K562 (cell line): ENCODE results near the gene KCNH8. TPM values are rescaled to one million over a fixed set of nuclear protein-coding genes. Genes with fewer than 3 reads are reported as not detected.

Experiments
- ATAC-seq: fragments of 200-7000 bp; cut with Tn5 transposase; 3 replicates; pipeline ENCODE4 v1.9.1; 2020; ENCODE audit warnings: moderate library complexity
- BruUV-seq: library from RNA; stranded (reverse); fragments of 400-500 nt; replicated peaks from 2 replicates; lab custom pipeline; 2021; lab: Mats Ljungman, UMichigan
- CTCF ChIA-PET: fragments of 300-600 bp; formaldehyde crosslinking; extraction: SDS; loops from one replicate; lab custom pipeline; 2021; ENCODE audit warnings: low intra/inter-chr PET ratio; lab: Yijun Ruan, JAX
- POLR2A ChIA-PET: fragments of 300-600, 350-650 bp; sonication (Branson Sonifier 250); formaldehyde crosslinking; extraction: SDS; loops from one replicate; lab custom pipeline; 2021; ENCODE audit warnings: antibody characterized with exemption, inconsistent platforms; lab: Yijun Ruan, JAX
- DNase-seq, 4 experiments: peaks; one replicate each; pipeline versions ENCODE4 v3.0.0 to v3.0.0-alpha.2; 2011 to 2018; ENCODE audit warnings: low spot score in 3 of 4, mixed read lengths in 3 of 4; ENCODE audit errors: extremely low read depth in 1 of 4
- FAIRE-seq: peaks from 2 replicates; lab custom pipeline; 2011; peaks lifted over from hg19 to GRCh38; lab: Jason Lieb, UNC
- H2AFZ ChIP-seq: 2 replicates; pipeline ENCODE4 v1.6.0; 2011; ENCODE audit warnings: low read depth, low read length, control low read depth, inconsistent platforms
- H3K27ac ChIP-seq: fragments of 200-600 bp; 3 replicates; pipeline ENCODE4 v1.8.0; 2011; ENCODE audit warnings: low read depth, mild to moderate bottlenecking, control low read depth, inconsistent platforms, low read length, moderate library complexity, mixed read lengths; ENCODE audit errors: extremely low read depth
- H3K27me3 ChIP-seq, 2 experiments: fragments of 300-600 bp in 1 of 2; 2 replicates in 1 of 2; 3 replicates in 1 of 2; pipeline versions ENCODE4 v1.6.0 to v1.8.0; 2011; ENCODE audit warnings: inconsistent platforms in 2 of 2, low read length in 2 of 2, mild to moderate bottlenecking in 1 of 2, mixed read lengths in 1 of 2, moderate library complexity in 1 of 2; ENCODE audit not compliant: control insufficient read depth in 2 of 2, insufficient read depth in 2 of 2
- H3K36me3 ChIP-seq: fragments of 300-600 bp; 3 replicates; pipeline ENCODE4 v1.8.0; 2011; ENCODE audit warnings: mild to moderate bottlenecking, low read length, inconsistent platforms; ENCODE audit not compliant: control insufficient read depth, insufficient read depth
- H3K4me1 ChIP-seq, 2 experiments: fragments of 200-600 bp in 1 of 2; replicated peaks in 1 of 2; 2 replicates in 1 of 2; 3 replicates in 1 of 2; pipeline versions ENCODE4 v1.5.1 to v1.8.0; 2011; ENCODE audit warnings: inconsistent platforms in 2 of 2, low read length in 2 of 2, mild to moderate bottlenecking in 1 of 2, mixed read lengths in 1 of 2, moderate library complexity in 1 of 2; ENCODE audit not compliant: control insufficient read depth in 2 of 2, insufficient read depth in 2 of 2
- H3K4me2 ChIP-seq: 2 replicates; pipeline ENCODE4 v1.6.1; 2011; ENCODE audit warnings: low read length, control low read depth, inconsistent platforms, mixed read lengths; ENCODE audit not compliant: insufficient read depth
- H3K4me3 ChIP-seq: fragments of 200-600 bp; sonication (generic), shearing (Covaris generic); 2 replicates; pipeline ENCODE4 v1.5.1; 2016; ENCODE audit warnings: control low read depth, inconsistent platforms
- H3K79me2 ChIP-seq: fragments of 200-600 bp; 3 replicates; pipeline ENCODE4 v1.8.0; 2011; ENCODE audit warnings: low read length, inconsistent platforms; ENCODE audit not compliant: control insufficient read depth, insufficient read depth
- H3K9ac ChIP-seq, 2 experiments: 2 replicates each; pipeline versions ENCODE4 v1.6.0 to v1.6.1; 2011; ENCODE audit warnings: low read depth in 2 of 2, low read length in 2 of 2, control low read depth in 1 of 2, inconsistent platforms in 1 of 2, mild to moderate bottlenecking in 1 of 2, mixed read lengths in 1 of 2; ENCODE audit not compliant: insufficient read depth in 1 of 2
- H3K9me1 ChIP-seq: one replicate; pipeline ENCODE4 v1.6.0; 2011; ENCODE audit warnings: inconsistent platforms, mild to moderate bottlenecking, low read length, moderate library complexity; ENCODE audit not compliant: control insufficient read depth, insufficient read depth
- H3K9me3 ChIP-seq: replicated peaks from 2 replicates; pipeline ENCODE4 v1.5.1; 2011; ENCODE audit warnings: low read depth, low read length, inconsistent platforms; ENCODE audit not compliant: control insufficient read depth, insufficient read depth
- H4K20me1 ChIP-seq: replicated peaks from 2 replicates; pipeline ENCODE4 v1.6.1; 2011; ENCODE audit warnings: low read length, inconsistent platforms, mixed read lengths; ENCODE audit not compliant: control insufficient read depth, insufficient read depth
- CTCF ChIP-seq, 3 experiments: IDR thresholded peaks in 2 of 3; conservative IDR thresholded peaks in 1 of 3; 2 replicates each; pipeline ENCODE4 v1.5.1; 2011 to 2012; ENCODE audit warnings: low read length in 3 of 3, mild to moderate bottlenecking in 3 of 3, control low read depth in 2 of 3, improper control_type of control experiment in 1 of 3, inconsistent platforms in 1 of 3, low read depth in 1 of 3, mixed read lengths in 1 of 3, moderate library complexity in 1 of 3; ENCODE audit not compliant: insufficient read depth in 2 of 3
- RAD21 ChIP-seq, 2 experiments: fragments of 250-450 bp in 1 of 2; fragments of 450-650 bp in 1 of 2; sonication (Bioruptor Pico) in 1 of 2; formaldehyde crosslinking in 1 of 2; IDR thresholded peaks in 1 of 2; conservative IDR thresholded peaks in 1 of 2; 2 replicates each; pipeline versions ENCODE4 v1.4.0 to v1.8.0; 2020 to 2022; ENCODE audit warnings: mild to moderate bottlenecking in 2 of 2, moderate library complexity in 1 of 2
- RBBP5 ChIP-seq: fragments of 200-600 bp; sonication (generic); IDR thresholded peaks from 2 replicates; pipeline ENCODE4 v1.6.1; 2012; ENCODE audit warnings: borderline replicate concordance, mild to moderate bottlenecking, low read length, control low read depth, inconsistent platforms; ENCODE audit not compliant: insufficient read depth, poor library complexity, severe bottlenecking
- TFE3 ChIP-seq: fragments of 450-650 bp; formaldehyde crosslinking; IDR thresholded peaks from 2 replicates; pipeline ENCODE4 v1.4.0; 2020; ENCODE audit warnings: mild to moderate bottlenecking, mixed read lengths
- WGBS: fragments of 100-300 bp; shearing (Covaris generic); methylation state at CpG from one replicate; pipeline ENCODE4 v1.1.6; 2016; ENCODE audit warnings: low coverage, mixed read lengths; ENCODE audit not compliant: insufficient coverage; ENCODE audit errors: missing lambda C conversion rate; 5-methylcytosine and 5-hydroxymethylcytosine counted together
- in situ Hi-C: fragments of 300-500 bp; cut with MboI; formaldehyde crosslinking; loops from 4 replicates; pipeline ENCODE4 v1.15.0; 2018; ENCODE audit warnings: inconsistent platforms, mixed read lengths
- intact Hi-C: fragments of 100-400 bp; cut with micrococcal nuclease; formaldehyde crosslinking; loops from 2 replicates; pipeline ENCODE4 v1.14.2; 2022
- polyA plus RNA-seq, 8 experiments: library from polyadenylated mRNA; depleted of rRNA in 4 of 8; stranded (reverse) in 5 of 8; unstranded in 3 of 8; fragments of >200 nt; fragmentation: Nextera tagmentation in 2 of 8; fragmentation: Illumina TruSeq in 1 of 8; extraction: Ambion mirVana in 2 of 8; extraction: Trizol in 1 of 8; gene quantifications; 2 replicates each; pipeline versions ENCODE4 v1.2.1 to v1.2.3, GENCODE V29; 2011 to 2014; ENCODE audit warnings: inconsistent platforms in 1 of 8, missing spikeins in 1 of 8
- total RNA-seq, 7 experiments: library from RNA; depleted of rRNA in 6 of 7; stranded (reverse); fragments of >200 nt in 6 of 7; fragmentation: Illumina TruSeq in 2 of 7; extraction: Trizol in 2 of 7; gene quantifications; 2 replicates each; pipeline versions ENCODE4 v1.2.1 to v1.2.3, GENCODE V29; 2011 to 2021; ENCODE audit warnings: low replicate concordance in 1 of 7
- TF ChIP-seq, protein P1 (sequence below): IDR thresholded peaks from 3 replicates; pipeline ENCODE4 v1.6.1; 2011; ENCODE audit warnings: borderline replicate concordance, mild to moderate bottlenecking, moderate library complexity; ENCODE audit not compliant: insufficient read length; ENCODE audit errors: extremely low read depth

Gene KCNH8
- total and polyA plus RNA-seq, 9 of the 15 experiments (the other 6 are each of a cell fraction or from before 2014, with no cell fraction given): 0.02 to 0.08 (median 0.04) TPM; not detected in 6

GRCh38 chr3:19348500-19348899, 200.2 kb downstream of the KCNH8 start (continued):
- no peak for TF ChIP-seq TFE3 (CRISPR knock-in tag)
- TF ChIP-seq, protein P1, sequence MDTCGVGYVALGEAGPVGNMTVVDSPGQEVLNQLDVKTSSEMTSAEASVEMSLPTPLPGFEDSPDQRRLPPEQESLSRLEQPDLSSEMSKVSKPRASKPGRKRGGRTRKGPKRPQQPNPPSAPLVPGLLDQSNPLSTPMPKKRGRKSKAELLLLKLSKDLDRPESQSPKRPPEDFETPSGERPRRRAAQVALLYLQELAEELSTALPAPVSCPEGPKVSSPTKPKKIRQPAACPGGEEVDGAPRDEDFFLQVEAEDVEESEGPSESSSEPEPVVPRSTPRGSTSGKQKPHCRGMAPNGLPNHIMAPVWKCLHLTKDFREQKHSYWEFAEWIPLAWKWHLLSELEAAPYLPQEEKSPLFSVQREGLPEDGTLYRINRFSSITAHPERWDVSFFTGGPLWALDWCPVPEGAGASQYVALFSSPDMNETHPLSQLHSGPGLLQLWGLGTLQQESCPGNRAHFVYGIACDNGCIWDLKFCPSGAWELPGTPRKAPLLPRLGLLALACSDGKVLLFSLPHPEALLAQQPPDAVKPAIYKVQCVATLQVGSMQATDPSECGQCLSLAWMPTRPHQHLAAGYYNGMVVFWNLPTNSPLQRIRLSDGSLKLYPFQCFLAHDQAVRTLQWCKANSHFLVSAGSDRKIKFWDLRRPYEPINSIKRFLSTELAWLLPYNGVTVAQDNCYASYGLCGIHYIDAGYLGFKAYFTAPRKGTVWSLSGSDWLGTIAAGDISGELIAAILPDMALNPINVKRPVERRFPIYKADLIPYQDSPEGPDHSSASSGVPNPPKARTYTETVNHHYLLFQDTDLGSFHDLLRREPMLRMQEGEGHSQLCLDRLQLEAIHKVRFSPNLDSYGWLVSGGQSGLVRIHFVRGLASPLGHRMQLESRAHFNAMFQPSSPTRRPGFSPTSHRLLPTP: no peak

GRCh38 chr3:19348941-19349564, 200.7 kb downstream of the KCNH8 start:
- CTCF ChIA-PET: interaction anchor here (1.0 kb wide), 1 partner anchor 518 kb away, joined by 3 read pairs; no protein-coding TSS in a partner anchor
- H3K4me3 ChIP-seq: no peak overlapping the region
- no peaks in the 10 kb centered on the region for H3K36me3 ChIP-seq
- no peak overlapping the region for H2AFZ ChIP-seq
- FAIRE-seq: no peak
- in situ Hi-C loops: no loop called here
- peak; percentile 16 to 50 (median 40) for DNase-seq
- POLR2A ChIA-PET: no interaction called here
- H3K79me2 ChIP-seq: no peaks in the 10 kb centered on the region
- no peak overlapping the region for H3K4me2 ChIP-seq
- H3K9me3 ChIP-seq: no peaks in the 10 kb centered on the region
- no peak overlapping the region for H3K9ac ChIP-seq
- H3K27ac ChIP-seq: no peak overlapping the region
- under 1% methylated on average over 5 of the region's 5 CpGs for WGBS
- no TSS peak for BruUV-seq
- intact Hi-C loops: loop anchor here (1.0 to 2.0 kb wide), 2 partner anchors 517 to 692 kb away; partner anchors contain the start of gene KAT2B
- no peaks in the 10 kb centered on the region for H4K20me1 ChIP-seq
- ATAC-seq: peak; percentile 61; the same call in 1 of the 3 replicates
- H3K27me3 ChIP-seq: no peaks in the 10 kb centered on the region
- no peaks in the 10 kb centered on the region for H3K4me1 ChIP-seq
- H3K9me1 ChIP-seq: no peaks in the 10 kb centered on the region
- peak; percentile 48 to 55 (median 50); a peak in 4 of 6 replicates for TF ChIP-seq CTCF (IDR thresholded peaks at IDR 0.05 in 2 of 3, conservative IDR thresholded peaks at IDR 0.05 in 1 of 3; ENCODE audit: insufficient read depth in 2 of 3, low read depth in 1 of 3, low read length in 3 of 3)
- no peak for TF ChIP-seq RBBP5
- TF ChIP-seq RAD21 (CRISPR knock-in tag; conservative IDR thresholded peaks at IDR 0.05 in 1 of 2, IDR thresholded peaks at IDR 0.05 in 1 of 2): peak; percentile 56 to 60
